CD14-positive monocyte (primary cell): ENCODE measurements around the gene SIGLEC7. TPM values are rescaled to one million over a fixed set of nuclear protein-coding genes. Genes with fewer than 3 reads are reported as not detected.

ENCODE experiments used
- DNase-seq, 3 donors: peaks; one replicate each; pipeline ENCODE4 v3.0.0-alpha.2; 2011 to 2022
- H2AFZ ChIP-seq: 2 replicates; pipeline ENCODE4 v1.6.0; 2012; ENCODE audit warnings: mild to moderate bottlenecking, low read depth, low read length, inconsistent platforms; ENCODE audit not compliant: insufficient read depth, poor library complexity, severe bottlenecking
- H3K27ac ChIP-seq, 2 donors: 1 replicate in 1 of 2; 2 replicates in 1 of 2; pipeline ENCODE4 v1.5.1; 2012 to 2013; ENCODE audit warnings: low read length in 2 of 2, control low read depth in 1 of 2, inconsistent platforms in 1 of 2, low read depth in 1 of 2, mild to moderate bottlenecking in 1 of 2
- H3K27me3 ChIP-seq, 2 donors: one replicate each; pipeline versions ENCODE4 v1.6.0 to v1.6.1; 2011 to 2013; ENCODE audit warnings: low read length in 2 of 2; ENCODE audit not compliant: control insufficient read depth in 2 of 2, insufficient read depth in 2 of 2
- H3K36me3 ChIP-seq, 2 donors: replicated peaks in 1 of 2; 1 replicate in 1 of 2; 2 replicates in 1 of 2; pipeline versions ENCODE4 v1.5.1 to v1.6.1; 2012 to 2013; ENCODE audit warnings: low read length in 2 of 2, control low read depth in 1 of 2, inconsistent platforms in 1 of 2, mild to moderate bottlenecking in 1 of 2; ENCODE audit not compliant: insufficient read depth in 2 of 2, control insufficient read depth in 1 of 2
- H3K4me1 ChIP-seq, 2 donors: 1 replicate in 1 of 2; 2 replicates in 1 of 2; pipeline versions ENCODE4 v1.5.1 to v1.6.1; 2012 to 2013; ENCODE audit warnings: low read length in 2 of 2, control low read depth in 1 of 2, inconsistent platforms in 1 of 2, mild to moderate bottlenecking in 1 of 2, moderate library complexity in 1 of 2; ENCODE audit not compliant: insufficient read depth in 2 of 2, control insufficient read depth in 1 of 2
- H3K4me2 ChIP-seq: replicated peaks from 2 replicates; pipeline ENCODE3; 2012; ENCODE audit warnings: low read length, moderate library complexity, mild to moderate bottlenecking; ENCODE audit not compliant: poor library complexity, severe bottlenecking; ENCODE audit errors: extremely low read depth
- H3K4me3 ChIP-seq, 3 experiments: fragments of 200-600 bp in 1 of 3; sonication (generic) in 1 of 3; replicated peaks in 1 of 3; 1 replicate in 2 of 3; 2 replicates in 1 of 3; pipeline ENCODE4 v1.5.1; 2011 to 2013; ENCODE audit warnings: low read length in 3 of 3, mild to moderate bottlenecking in 3 of 3, control low read depth in 2 of 3, low read depth in 2 of 3, inconsistent platforms in 1 of 3, moderate library complexity in 1 of 3
- H3K79me2 ChIP-seq: 2 replicates; pipeline ENCODE4 v1.6.0; 2012; ENCODE audit warnings: mild to moderate bottlenecking, control low read depth, inconsistent platforms, low read length, moderate library complexity; ENCODE audit not compliant: insufficient read depth
- H3K9ac ChIP-seq: 2 replicates; pipeline ENCODE4 v1.6.0; 2017; ENCODE audit warnings: low read length, mild to moderate bottlenecking; ENCODE audit not compliant: insufficient read depth, poor library complexity, severe bottlenecking
- H3K9me3 ChIP-seq, 2 donors: replicated peaks in 1 of 2; 1 replicate in 1 of 2; 2 replicates in 1 of 2; pipeline versions ENCODE4 v1.5.1 to v1.6.1; 2012 to 2013; ENCODE audit warnings: low read length in 2 of 2, control low read depth in 1 of 2; ENCODE audit not compliant: control insufficient read depth in 1 of 2, insufficient read depth in 1 of 2
- H4K20me1 ChIP-seq: 2 replicates; pipeline ENCODE4 v1.6.0; 2012; ENCODE audit warnings: mild to moderate bottlenecking, low read length, control low read depth, moderate library complexity; ENCODE audit not compliant: insufficient read depth
- H3K27ac Mint-ChIP-seq, 7 donors: one replicate each; pipeline ENCODE4 v1.8.0; 2020; ENCODE audit warnings: mild to moderate bottlenecking in 7 of 7, mixed read lengths in 7 of 7, moderate library complexity in 6 of 7, inconsistent platforms in 2 of 7
- H3K27me3 Mint-ChIP-seq, 3 donors: one replicate each; pipeline ENCODE4 v1.8.0; 2021 to 2022; ENCODE audit warnings: low read depth in 3 of 3, mild to moderate bottlenecking in 3 of 3, mixed read lengths in 3 of 3, moderate library complexity in 3 of 3, inconsistent platforms in 1 of 3
- H3K36me3 Mint-ChIP-seq, 2 donors: one replicate each; pipeline ENCODE4 v1.8.0; 2020; ENCODE audit warnings: mixed read lengths in 2 of 2, inconsistent platforms in 1 of 2, mild to moderate bottlenecking in 1 of 2
- H3K4me1 Mint-ChIP-seq: one replicate; pipeline ENCODE4 v1.8.0; 2020; ENCODE audit warnings: mild to moderate bottlenecking, mixed read lengths
- H3K4me3 Mint-ChIP-seq, 2 donors: one replicate each; pipeline ENCODE4 v1.8.0; 2020; ENCODE audit warnings: mild to moderate bottlenecking in 2 of 2, mixed read lengths in 2 of 2, moderate library complexity in 1 of 2
- H3K9me3 Mint-ChIP-seq, 7 donors: one replicate each; pipeline ENCODE4 v1.8.0; 2020 to 2022; ENCODE audit warnings: mixed read lengths in 7 of 7, mild to moderate bottlenecking in 6 of 7, moderate library complexity in 6 of 7, inconsistent platforms in 2 of 7
- CTCF ChIP-seq: fragments of 200-600 bp; IDR thresholded peaks from one replicate; pipeline ENCODE4 v1.8.0; 2022; ENCODE audit warnings: antibody characterized with exemption, mild to moderate bottlenecking
- WGBS: methylation state at CpG from one replicate; pipeline ENCODE4 v1.1.5; 2013; ENCODE audit warnings: missing lambda C conversion rate; ENCODE audit not compliant: insufficient coverage; 5-methylcytosine and 5-hydroxymethylcytosine counted together
- intact Hi-C, 2 donors: fragments of 100-400 bp; cut with micrococcal nuclease; formaldehyde crosslinking; loops; one replicate each; pipeline versions ENCODE4 v1.15.0 to v1.15.1; 2023
- polyA plus RNA-seq, 3 donors: library from polyadenylated mRNA; depleted of rRNA in 1 of 3; unstranded in 2 of 3; stranded (reverse) in 1 of 3; fragments of 300-500 nt in 2 of 3; fragments of >200 nt in 1 of 3; fragmentation: Illumina TruSeq in 2 of 3; gene quantifications; 1 replicate in 2 of 3; 2 replicates in 1 of 3; pipeline ENCODE4 v1.2.3, GENCODE V29; 2012 to 2021

SIGLEC7 gene
- polyA plus RNA-seq, 3 donors, result 71.8 to 93.3 (median 82.0) TPM

DNA sequence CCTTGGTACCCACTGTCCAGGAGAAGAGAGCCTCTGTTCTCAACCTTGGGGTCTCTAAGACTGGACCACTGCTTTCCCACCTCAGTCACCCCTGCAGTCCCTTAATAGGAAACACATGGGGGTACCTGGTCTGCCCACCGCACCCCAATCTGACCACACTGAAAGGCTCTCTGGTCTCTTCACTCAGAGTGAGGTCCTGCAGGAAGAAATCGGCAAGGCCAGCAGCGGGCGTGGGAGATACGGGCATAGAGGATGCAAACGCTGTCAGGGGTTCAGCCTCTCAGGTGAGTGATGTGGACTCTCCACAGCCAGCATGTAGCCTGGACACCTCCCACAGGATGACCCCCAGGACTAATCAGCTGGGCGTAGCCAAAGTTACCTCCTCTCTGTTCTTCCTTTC, 13.9 kb upstream of the SIGLEC7 start:
- Histone ChIP-seq H3K27me3 (no peaks in the 10 kb centered on the region), H3K4me3 (peak overlapping the region; percentile 75 to 98 (median 81)), H3K27ac (peak overlapping the region; percentile 97 to 100), H3K9me3 (no peaks in the 10 kb centered on the region), H4K20me1 (peaks cover 23% of the 10 kb centered on the region), H3K4me1 (peaks cover 83 to 99% of the 10 kb centered on the region in 2 donors), H2AFZ (no peak overlapping the region), H3K36me3 (peaks cover 34 to 49% of the 10 kb centered on the region in 2 donors), H3K4me2 (peak overlapping the region; percentile 100), H3K9ac (peak overlapping the region; percentile 92), H3K79me2 (peaks cover 76% of the 10 kb centered on the region)
- no peak for TF ChIP-seq CTCF
- peaks cover 0 to 2% (median 1%) of the 10 kb centered on the region in 3 donors for H3K27me3 Mint-ChIP-seq
- H3K9me3 Mint-ChIP-seq, result peaks cover 0 to 2% (median 0%) of the 10 kb centered on the region in 7 donors
- intact Hi-C loops, result loop anchor here in 1 of 2 donors (1.0 kb wide), 1 partner anchor 9 kb away; no protein-coding TSS in a partner anchor
- WGBS, result 81% methylated on average over 7 of the region's 7 CpGs
- H3K4me1 Mint-ChIP-seq, result peaks cover 81% of the 10 kb centered on the region
- no peak for DNase-seq
- peak overlapping the region; percentile 91 to 99 for H3K4me3 Mint-ChIP-seq
- H3K36me3 Mint-ChIP-seq, result peaks cover 48 to 68% of the 10 kb centered on the region in 2 donors
- H3K27ac Mint-ChIP-seq, result peak overlapping the region; percentile 98 to 100 (median 99)

DNA sequence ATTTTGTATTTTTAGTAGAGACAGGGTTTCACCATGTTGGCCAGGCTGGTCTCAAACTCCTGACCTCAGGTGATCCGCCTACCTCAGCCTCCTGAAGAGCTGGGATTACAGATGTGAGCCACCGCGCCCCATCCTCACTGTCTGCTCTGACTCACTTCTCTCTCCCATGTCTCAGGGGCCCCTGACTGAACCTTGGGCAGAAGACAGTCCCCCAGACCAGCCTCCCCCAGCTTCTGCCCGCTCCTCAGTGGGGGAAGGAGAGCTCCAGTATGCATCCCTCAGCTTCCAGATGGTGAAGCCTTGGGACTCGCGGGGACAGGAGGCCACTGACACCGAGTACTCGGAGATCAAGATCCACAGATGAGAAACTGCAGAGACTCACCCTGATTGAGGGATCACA, 12.4 kb upstream of the SIGLEC7 start:
- no peak for DNase-seq
- H2AFZ ChIP-seq, result no peak overlapping the region
- Mint-ChIP-seq H3K36me3 (peaks cover 50 to 69% of the 10 kb centered on the region in 2 donors), H3K27me3 (peaks cover 0 to 1% (median 0%) of the 10 kb centered on the region in 3 donors), H3K27ac (peak overlapping the region; percentile 77 to 100 (median 99)), H3K9me3 (peaks cover 0 to 2% (median 0%) of the 10 kb centered on the region in 7 donors), H3K4me1 (peaks cover 74% of the 10 kb centered on the region), H3K4me3 (no peak overlapping the region)
- H3K9me3 ChIP-seq, result no peaks in the 10 kb centered on the region
- H3K9ac ChIP-seq, result no peak overlapping the region
- H3K4me2 ChIP-seq, result peak overlapping the region; percentile 39
- H3K27ac ChIP-seq, result peak overlapping the region; percentile 59 to 100
- peaks cover 83 to 96% of the 10 kb centered on the region in 2 donors for H3K4me1 ChIP-seq
- 91% methylated on average over 6 of the region's 8 CpGs for WGBS
- H3K27me3 ChIP-seq, result no peaks in the 10 kb centered on the region
- peak overlapping the region in 1 of 3 experiments; percentile 25 for H3K4me3 ChIP-seq
- peaks cover 34 to 49% of the 10 kb centered on the region in 2 donors for H3K36me3 ChIP-seq
- H4K20me1 ChIP-seq, result peaks cover 23% of the 10 kb centered on the region
- intact Hi-C loops, result no loop called here
- TF ChIP-seq CTCF, result no peak
- H3K79me2 ChIP-seq, result peaks cover 81% of the 10 kb centered on the region
